ENCODE data around the gene ATF7. TPM values are rescaled to one million over a fixed set of nuclear protein-coding genes. Genes with fewer than 3 reads are reported as not detected.
A peak's percentile ranks its signal among the peaks of the same experiment; 100 is the strongest.

The ATF7 gene
- total and polyA plus RNA-seq, 2 of the 13 experiments (the other 11 are each of a cell fraction or from before 2014, with no cell fraction given): 9.6 to 16.2 TPM

GRCh38 chr12:53492830-53493609 lies 133.2 kb downstream of the ATF7 start (continued):
- no peak for TF ChIP-seq SRSF1 (optimal IDR thresholded peaks at IDR 0.05; ENCODE audit: low read depth, low read length)
- peak; percentile 22 for TF ChIP-seq PHF5A (CRISPR knock-in tag; IDR thresholded peaks at IDR 0.05; ENCODE audit: low read depth, unreplicated experiment)
- 0 out of 2 replicates have a peak, but pooled peaks have one; percentile 39 for TF ChIP-seq ZNF709 (CRISPR knock-in tag; IDR thresholded peaks at IDR 0.05)
- 0 out of 2 replicates have a peak, but pooled peaks have one; percentile 5 for TF ChIP-seq ZBTB43 (CRISPR knock-in tag; conservative IDR thresholded peaks at IDR 0.05)
- TF ChIP-seq FOSL1 (CRISPR knock-in tag; IDR thresholded peaks at IDR 0.05; ENCODE audit: borderline replicate concordance): no peak
- TF ChIP-seq TP53 (CRISPR knock-in tag; conservative IDR thresholded peaks at IDR 0.05): 0 out of 2 replicates have a peak, but pooled peaks have one; percentile 29
- TF ChIP-seq, protein P1, sequence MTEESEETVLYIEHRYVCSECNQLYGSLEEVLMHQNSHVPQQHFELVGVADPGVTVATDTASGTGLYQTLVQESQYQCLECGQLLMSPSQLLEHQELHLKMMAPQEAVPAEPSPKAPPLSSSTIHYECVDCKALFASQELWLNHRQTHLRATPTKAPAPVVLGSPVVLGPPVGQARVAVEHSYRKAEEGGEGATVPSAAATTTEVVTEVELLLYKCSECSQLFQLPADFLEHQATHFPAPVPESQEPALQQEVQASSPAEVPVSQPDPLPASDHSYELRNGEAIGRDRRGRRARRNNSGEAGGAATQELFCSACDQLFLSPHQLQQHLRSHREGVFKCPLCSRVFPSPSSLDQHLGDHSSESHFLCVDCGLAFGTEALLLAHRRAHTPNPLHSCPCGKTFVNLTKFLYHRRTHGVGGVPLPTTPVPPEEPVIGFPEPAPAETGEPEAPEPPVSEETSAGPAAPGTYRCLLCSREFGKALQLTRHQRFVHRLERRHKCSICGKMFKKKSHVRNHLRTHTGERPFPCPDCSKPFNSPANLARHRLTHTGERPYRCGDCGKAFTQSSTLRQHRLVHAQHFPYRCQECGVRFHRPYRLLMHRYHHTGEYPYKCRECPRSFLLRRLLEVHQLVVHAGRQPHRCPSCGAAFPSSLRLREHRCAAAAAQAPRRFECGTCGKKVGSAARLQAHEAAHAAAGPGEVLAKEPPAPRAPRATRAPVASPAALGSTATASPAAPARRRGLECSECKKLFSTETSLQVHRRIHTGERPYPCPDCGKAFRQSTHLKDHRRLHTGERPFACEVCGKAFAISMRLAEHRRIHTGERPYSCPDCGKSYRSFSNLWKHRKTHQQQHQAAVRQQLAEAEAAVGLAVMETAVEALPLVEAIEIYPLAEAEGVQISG (CRISPR knock-in tag; IDR thresholded peaks at IDR 0.05): peak; percentile 68; the same call in 1 of the 2 replicates
- TF ChIP-seq MYC (CRISPR knock-in tag; IDR thresholded peaks at IDR 0.05; ENCODE audit: borderline replicate concordance): peak; percentile 60; the same call in 1 of the 2 replicates

Measured in HepG2 (cell line).